ENCODE data around the gene RAB40AL. TPM values are rescaled to one million over a fixed set of nuclear protein-coding genes. Genes with fewer than 3 reads are reported as not detected.

The RAB40AL gene
- total and polyA plus RNA-seq, 2 of the 4 experiments (the other 2 are of a cell fraction): 0.34 to 0.36 TPM

GRCh38 chrX:102975016-102975415 lies 37.9 kb downstream of the RAB40AL start:
- H3K9ac ChIP-seq (ENCODE audit: low read depth, low read length): no peak overlapping the region
- peaks cover 2% of the 10 kb centered on the region; the same call in 1 of the 2 replicates for H3K27me3 ChIP-seq (ENCODE audit: control insufficient read depth, insufficient read depth, low read length)
- H3K4ac ChIP-seq (ENCODE audit: low read depth, low read length): no peak overlapping the region
- DNase-seq (no peak), ATAC-seq (ENCODE audit: low read depth) (no peak)
- H2BK5ac ChIP-seq (ENCODE audit: low read depth, low read length, poor library complexity, severe bottlenecking): no peak overlapping the region
- no peak overlapping the region for H2AK5ac ChIP-seq (ENCODE audit: low read depth, low read length)
- H2AK9ac ChIP-seq (replicated peaks; ENCODE audit: low read depth, low read length, poor library complexity): no peak overlapping the region
- H4K8ac ChIP-seq (ENCODE audit: low read depth in 2 of 2, low read length in 2 of 2): no peak overlapping the region
- H3K14ac ChIP-seq (replicated peaks; ENCODE audit: low read depth, low read length): no peak overlapping the region
- no peaks in the 10 kb centered on the region for H4K20me1 ChIP-seq (ENCODE audit: insufficient read depth, low read length)
- H2BK20ac ChIP-seq (ENCODE audit: low read depth, low read length): no peak overlapping the region
- no peaks in the 10 kb centered on the region for H3K9me1 ChIP-seq (ENCODE audit: insufficient read depth, low read length)
- H2BK15ac ChIP-seq (ENCODE audit: low read depth, low read length): no peak overlapping the region
- ChIA-PET POLR2A (ENCODE audit: unreplicated experiment) (no interaction called here), CTCF (no interaction called here)
- no peak overlapping the region for H2BK120ac ChIP-seq (ENCODE audit: low read depth, low read length)
- no peak overlapping the region for H3K18ac ChIP-seq (ENCODE audit: low read depth, low read length)
- H3K23ac ChIP-seq (ENCODE audit: low read depth, low read length): no peak overlapping the region
- intact Hi-C loops (cut with micrococcal nuclease) (no loop called here), in situ Hi-C loops (cut with MboI; ENCODE audit: low sequenced_read_pairs) (no loop called here), dilution Hi-C loops (cut with HindIII; ENCODE audit: low sequenced_read_pairs, unreplicated experiment) (no loop called here)
- no peaks in the 10 kb centered on the region for H3K36me3 ChIP-seq (ENCODE audit: control insufficient read depth, insufficient read depth, low read length)
- no peak overlapping the region for H4K91ac ChIP-seq (ENCODE audit: insufficient read depth, low read depth, low read length)
- no peak overlapping the region for H3K27ac ChIP-seq (ENCODE audit: insufficient read depth, low read length)
- no peak overlapping the region for H3K4me2 ChIP-seq (ENCODE audit: low read depth, low read length)
- BruUV-seq (replicated peaks): no TSS peak
- H3K9me3 ChIP-seq (ENCODE audit: control insufficient read depth, insufficient read depth, low read length): peaks cover 7% of the 10 kb centered on the region
- no peak overlapping the region for H4K5ac ChIP-seq (ENCODE audit: low read depth, low read length)
- no peak overlapping the region for H2AFZ ChIP-seq (replicated peaks; ENCODE audit: low read length, poor library complexity)
- no CpG with 5 or more reads among the region's 2 CpGs for WGBS, 2 experiments (ENCODE audit: extremely low coverage in 2 of 2, insufficient read length in 1 of 2)
- TF ChIP-seq RFX5 (IDR thresholded peaks at IDR 0.05; ENCODE audit: low read depth, low read length): no peak
- no peak for TF ChIP-seq MAZ (IDR thresholded peaks at IDR 0.05; ENCODE audit: borderline replicate concordance, low read depth, low read length)
- no peak for TF ChIP-seq MAFK (IDR thresholded peaks at IDR 0.05; ENCODE audit: low read depth, low read length)
- TF ChIP-seq, protein P1, sequence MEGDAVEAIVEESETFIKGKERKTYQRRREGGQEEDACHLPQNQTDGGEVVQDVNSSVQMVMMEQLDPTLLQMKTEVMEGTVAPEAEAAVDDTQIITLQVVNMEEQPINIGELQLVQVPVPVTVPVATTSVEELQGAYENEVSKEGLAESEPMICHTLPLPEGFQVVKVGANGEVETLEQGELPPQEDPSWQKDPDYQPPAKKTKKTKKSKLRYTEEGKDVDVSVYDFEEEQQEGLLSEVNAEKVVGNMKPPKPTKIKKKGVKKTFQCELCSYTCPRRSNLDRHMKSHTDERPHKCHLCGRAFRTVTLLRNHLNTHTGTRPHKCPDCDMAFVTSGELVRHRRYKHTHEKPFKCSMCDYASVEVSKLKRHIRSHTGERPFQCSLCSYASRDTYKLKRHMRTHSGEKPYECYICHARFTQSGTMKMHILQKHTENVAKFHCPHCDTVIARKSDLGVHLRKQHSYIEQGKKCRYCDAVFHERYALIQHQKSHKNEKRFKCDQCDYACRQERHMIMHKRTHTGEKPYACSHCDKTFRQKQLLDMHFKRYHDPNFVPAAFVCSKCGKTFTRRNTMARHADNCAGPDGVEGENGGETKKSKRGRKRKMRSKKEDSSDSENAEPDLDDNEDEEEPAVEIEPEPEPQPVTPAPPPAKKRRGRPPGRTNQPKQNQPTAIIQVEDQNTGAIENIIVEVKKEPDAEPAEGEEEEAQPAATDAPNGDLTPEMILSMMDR (conservative IDR thresholded peaks at IDR 0.05; ENCODE audit: low read depth, low read length): no peak
- no peak for TF ChIP-seq FOS (IDR thresholded peaks at IDR 0.05; ENCODE audit: low read depth, low read length)
- TF ChIP-seq NFE2L2 (IDR thresholded peaks at IDR 0.05; ENCODE audit: low read depth, low read length): no peak
- no peak for TF ChIP-seq RCOR1 (IDR thresholded peaks at IDR 0.05; ENCODE audit: insufficient replicate concordance, low read length)
- H3K4me1 ChIP-seq (ENCODE audit: control insufficient read depth, insufficient read depth, low read length): no peaks in the 10 kb centered on the region
- H3K79me1 ChIP-seq (ENCODE audit: low read depth in 1 of 2, low read length in 2 of 2): no peaks in the 10 kb centered on the region
- no peak overlapping the region for H3K4me3 ChIP-seq (ENCODE audit: insufficient read depth, low read depth, low read length)
- no peak overlapping the region for H3K56ac ChIP-seq (ENCODE audit: extremely low read depth, insufficient read depth, low read length)

Measured in IMR-90 (cell line).